SU-DHL-6 (cell line): Measurements from ENCODE around the gene RXFP2.

Experiments used
- H2AFZ ChIP-seq: fragments of 200-600 bp; sonication (generic); 2 replicates; pipeline ENCODE4 v1.6.1; 2014; ENCODE audit warnings: low read depth, mild to moderate bottlenecking, moderate library complexity, mixed read lengths, antibody characterized with exemption, low read length; ENCODE audit not compliant: severe bottlenecking
- H3F3A ChIP-seq: fragments of 200-600 bp; shearing (Covaris generic); 2 replicates; pipeline ENCODE4 v1.6.0; 2016; ENCODE audit warnings: antibody characterized with exemption, mild to moderate bottlenecking; ENCODE audit not compliant: insufficient read depth
- H3K27ac ChIP-seq: fragments of 200-600 bp; sonication (generic); 2 replicates; pipeline ENCODE4 v1.5.1; 2016; ENCODE audit warnings: low read depth, mild to moderate bottlenecking, low read length, moderate library complexity, mixed read lengths
- H3K27me3 ChIP-seq: fragments of 200-600 bp; sonication (generic), shearing (Covaris generic); 2 replicates; pipeline ENCODE4 v1.6.0; 2014; ENCODE audit warnings: mild to moderate bottlenecking, low read length
- H3K36me3 ChIP-seq: fragments of 200-600 bp; sonication (generic); 2 replicates; pipeline ENCODE4 v1.6.1; 2014; ENCODE audit warnings: mild to moderate bottlenecking, low read length, mixed read lengths
- H3K4me2 ChIP-seq: fragments of 300-600, 200-600 bp; shearing (Covaris generic), sonication (generic); 2 replicates; pipeline ENCODE4 v1.6.0; 2014; ENCODE audit warnings: low read length, low read depth, mild to moderate bottlenecking; ENCODE audit not compliant: poor library complexity, severe bottlenecking
- H3K4me3 ChIP-seq: fragments of 200-600 bp; sonication (generic); 2 replicates; pipeline ENCODE4 v1.5.1; 2014; ENCODE audit warnings: antibody characterized with exemption, low read length, mild to moderate bottlenecking, mixed read lengths; ENCODE audit not compliant: insufficient read depth, poor library complexity, severe bottlenecking
- H3K79me2 ChIP-seq: fragments of 200-600 bp; sonication (generic); 2 replicates; pipeline ENCODE4 v1.6.1; 2014; ENCODE audit warnings: mild to moderate bottlenecking, low read length, moderate library complexity; ENCODE audit not compliant: insufficient read depth
- H3K9ac ChIP-seq: fragments of 200-600 bp; sonication (generic); 2 replicates; pipeline ENCODE4 v1.7.0; 2014; ENCODE audit warnings: mild to moderate bottlenecking, low read length
- H3K9me2 ChIP-seq: fragments of 200-600 bp; sonication (generic); replicated peaks from 2 replicates; pipeline ENCODE4 v1.6.1; 2014; ENCODE audit warnings: low read length; ENCODE audit not compliant: insufficient read depth
- H3K9me3 ChIP-seq: fragments of 200-600 bp; sonication (generic); 2 replicates; pipeline ENCODE4 v1.6.1; 2014; ENCODE audit warnings: low read length, mixed read lengths; ENCODE audit not compliant: insufficient read depth
- H4K20me1 ChIP-seq: fragments of 200-600 bp; sonication (generic); 2 replicates; pipeline ENCODE4 v1.6.1; 2014; ENCODE audit warnings: low read depth, mild to moderate bottlenecking, antibody characterized with exemption, low read length, moderate library complexity, mixed read lengths
- CTCF ChIP-seq: fragments of 200-600 bp; sonication (generic); IDR thresholded peaks from one replicate; pipeline ENCODE4 v1.5.1; 2017; ENCODE audit warnings: antibody characterized with exemption, mild to moderate bottlenecking, low read length, moderate library complexity; ENCODE audit not compliant: insufficient read depth, poor library complexity, severe bottlenecking
- EZH2phosphoT487 ChIP-seq: fragments of 200-600 bp; sonication (generic), shearing (Covaris generic); conservative IDR thresholded peaks from 2 replicates; pipeline ENCODE4 v1.6.1; 2018; ENCODE audit warnings: mild to moderate bottlenecking, antibody characterized with exemption, low read length, moderate library complexity, mixed read lengths

RXFP2 gene

GRCh38 chr13:31826521-31826920, 87.2 kb downstream of the RXFP2 start:
- H3K27me3 ChIP-seq, result no peaks in the 10 kb centered on the region
- no peaks in the 10 kb centered on the region for H3K9me2 ChIP-seq
- H3K9ac ChIP-seq, result no peak overlapping the region
- H2AFZ ChIP-seq, result no peak overlapping the region
- no peak overlapping the region for H3K27ac ChIP-seq
- H3K79me2 ChIP-seq, result no peaks in the 10 kb centered on the region
- no peaks in the 10 kb centered on the region for H3K36me3 ChIP-seq
- no peaks in the 10 kb centered on the region for H4K20me1 ChIP-seq
- H3K4me2 ChIP-seq, result no peak overlapping the region
- no peaks in the 10 kb centered on the region for H3K9me3 ChIP-seq
- H3K4me3 ChIP-seq, result no peak overlapping the region
- no peak for TF ChIP-seq EZH2phosphoT487
- TF ChIP-seq CTCF, result no peak
- H3F3A ChIP-seq, result no peaks in the 10 kb centered on the region

GRCh38 chr13:31827707-31828106, 88.4 kb downstream of the RXFP2 start:
- Histone ChIP-seq H3K9me3 (no peaks in the 10 kb centered on the region), H3K4me2 (no peak overlapping the region), H3K9ac (no peak overlapping the region), H2AFZ (no peak overlapping the region), H4K20me1 (no peaks in the 10 kb centered on the region), H3K79me2 (no peaks in the 10 kb centered on the region), H3F3A (no peaks in the 10 kb centered on the region), H3K4me3 (no peak overlapping the region), H3K27ac (no peak overlapping the region), H3K27me3 (no peaks in the 10 kb centered on the region), H3K36me3 (no peaks in the 10 kb centered on the region), H3K9me2 (no peaks in the 10 kb centered on the region)
- TF ChIP-seq EZH2phosphoT487 (no peak), CTCF (no peak)

- Histone ChIP-seq H3K79me2 (no peaks in the 10 kb centered on the region), H3K4me2 (no peak overlapping the region), H3F3A (no peaks in the 10 kb centered on the region), H3K27ac (no peak overlapping the region), H4K20me1 (no peaks in the 10 kb centered on the region), H3K9ac (no peak overlapping the region), H2AFZ (no peak overlapping the region), H3K9me2 (no peaks in the 10 kb centered on the region), H3K4me3 (no peak overlapping the region), H3K36me3 (no peaks in the 10 kb centered on the region), H3K9me3 (no peaks in the 10 kb centered on the region), H3K27me3 (no peaks in the 10 kb centered on the region)
- TF ChIP-seq EZH2phosphoT487 (no peak), CTCF (no peak)
Measured at GRCh38 chr13:31835932-31836331, 96.6 kb downstream of the RXFP2 start.
